Ishikawa (cell line): ENCODE data around the gene CAMSAP3.

Experiments used
- CEBPB ChIP-seq: IDR thresholded peaks from 2 replicates; pipeline ENCODE4 v1.6.1; 2012
- CREB1 ChIP-seq: IDR thresholded peaks from 2 replicates; pipeline ENCODE4 v1.6.1; 2012; ENCODE audit warnings: low read depth
- EGR1 ChIP-seq: IDR thresholded peaks from 2 replicates; pipeline ENCODE4 v1.6.1; 2012
- EP300 ChIP-seq: IDR thresholded peaks from 2 replicates; pipeline ENCODE4 v1.6.1; 2012; ENCODE audit warnings: borderline replicate concordance
- FOXM1 ChIP-seq: IDR thresholded peaks from 2 replicates; pipeline ENCODE4 v1.6.1; 2012; ENCODE audit warnings: low read depth, borderline replicate concordance
- MAX ChIP-seq: IDR thresholded peaks from 2 replicates; pipeline ENCODE4 v1.6.1; 2012
- NFIC ChIP-seq: IDR thresholded peaks from 2 replicates; pipeline ENCODE4 v1.6.1; 2012
- RAD21 ChIP-seq: IDR thresholded peaks from 2 replicates; pipeline ENCODE4 v1.6.1; 2012; ENCODE audit warnings: low read depth
- REST ChIP-seq: IDR thresholded peaks from 2 replicates; pipeline ENCODE4 v1.6.1; 2012; ENCODE audit warnings: low read depth, mild to moderate bottlenecking
- TAF1 ChIP-seq: IDR thresholded peaks from 2 replicates; pipeline ENCODE4 v1.6.1; 2012; ENCODE audit warnings: low read depth, mild to moderate bottlenecking
- TCF12 ChIP-seq: IDR thresholded peaks from 2 replicates; pipeline ENCODE4 v1.6.1; 2012; ENCODE audit warnings: low read depth
- USF1 ChIP-seq: IDR thresholded peaks from 2 replicates; pipeline ENCODE4 v1.6.1; 2012
- YY1 ChIP-seq: IDR thresholded peaks from 2 replicates; pipeline ENCODE4 v1.6.1; 2012; ENCODE audit warnings: low read depth
- ZBTB7A ChIP-seq: IDR thresholded peaks from 2 replicates; pipeline ENCODE4 v1.6.1; 2012; ENCODE audit warnings: low read depth

GRCh38 chr19:7602935-7603497 is 7.4 kb downstream of the CAMSAP3 start:
- TF ChIP-seq CREB1 (no peak), CEBPB (no peak), NFIC (no peak), YY1 (no peak), MAX (no peak), TAF1 (no peak), EGR1 (no peak), ZBTB7A (no peak), FOXM1 (no peak), EP300 (no peak), RAD21 (no peak), REST (no peak), TCF12 (no peak), USF1 (no peak)
